DMS53 (cell line): Measurements from ENCODE around the gene GMEB1.
"Not testable (repeated sequence)": the region's sequence is repeated elsewhere in the genome, so short reads cannot be mapped to it uniquely, and the experiment has no call there.

Experiments
- DNase-seq: peaks from one replicate; lab custom pipeline; 2025; lab: John Stamatoyannopoulos, UW

Gene GMEB1

DNA sequence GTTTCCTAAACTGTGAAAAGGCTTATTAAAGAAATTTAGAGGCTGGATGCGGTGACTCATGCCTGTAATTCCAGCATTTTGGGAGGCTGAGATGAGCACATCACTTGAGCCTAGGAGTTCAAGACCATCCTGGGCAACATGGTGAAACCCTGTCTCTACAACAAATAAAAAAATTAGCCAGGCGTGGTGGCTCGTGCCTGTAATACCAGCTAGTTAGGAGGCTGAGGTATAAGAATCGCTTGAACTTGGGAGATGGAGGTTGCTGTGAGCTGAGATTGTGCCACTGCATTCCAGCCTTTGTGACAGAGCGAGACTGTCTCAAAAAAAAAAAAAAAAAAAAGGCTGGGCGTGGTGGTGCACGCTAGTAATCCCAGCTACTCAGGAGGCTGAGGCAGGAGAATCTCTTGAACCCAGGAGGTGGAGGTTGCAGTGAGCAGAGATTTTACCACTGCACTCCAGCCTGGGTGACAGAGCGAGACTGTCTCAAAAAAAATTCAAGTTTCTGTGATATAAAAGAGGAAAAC, 82.2 kb downstream of the GMEB1 start:
- not testable (repeated sequence) for DNase-seq

DNA sequence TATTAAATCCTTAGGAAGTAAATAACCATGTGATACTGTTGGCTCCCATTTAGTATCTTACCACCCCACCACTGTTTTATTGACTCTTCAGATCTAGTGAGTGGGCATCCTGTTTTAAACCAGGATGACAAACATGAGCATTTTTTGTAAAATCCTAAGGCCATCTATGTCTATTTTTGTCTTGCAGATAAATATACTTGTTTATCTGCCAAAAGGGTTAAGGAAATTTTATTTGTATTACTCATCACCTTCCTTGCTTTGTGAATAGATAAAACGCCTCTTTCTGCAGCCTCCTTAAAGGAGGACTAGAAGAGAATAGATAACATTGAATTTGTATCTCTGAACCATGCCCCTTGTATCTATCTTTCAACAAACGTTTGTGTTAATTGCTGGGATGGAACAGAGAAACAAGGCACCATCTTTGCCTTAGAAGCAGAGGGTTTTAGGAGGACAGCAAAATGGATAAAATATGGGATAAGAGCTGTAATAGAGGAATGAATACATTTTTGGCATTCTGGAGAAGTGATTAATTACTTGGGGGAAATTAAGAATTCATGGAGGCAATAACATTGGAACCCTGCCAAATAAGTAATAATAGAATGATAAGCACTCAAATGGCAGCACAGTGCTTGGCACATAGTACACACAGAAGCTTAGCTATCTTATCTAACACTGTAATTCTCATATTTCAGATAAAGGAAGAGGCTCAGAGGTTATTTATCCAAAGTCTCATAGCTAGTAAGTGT, 82.9 kb downstream of the GMEB1 start:
- no peak for DNase-seq

GRCh38 chr1:28755701-28756100, 87.1 kb downstream of the GMEB1 start:
- no peak for DNase-seq

DNA sequence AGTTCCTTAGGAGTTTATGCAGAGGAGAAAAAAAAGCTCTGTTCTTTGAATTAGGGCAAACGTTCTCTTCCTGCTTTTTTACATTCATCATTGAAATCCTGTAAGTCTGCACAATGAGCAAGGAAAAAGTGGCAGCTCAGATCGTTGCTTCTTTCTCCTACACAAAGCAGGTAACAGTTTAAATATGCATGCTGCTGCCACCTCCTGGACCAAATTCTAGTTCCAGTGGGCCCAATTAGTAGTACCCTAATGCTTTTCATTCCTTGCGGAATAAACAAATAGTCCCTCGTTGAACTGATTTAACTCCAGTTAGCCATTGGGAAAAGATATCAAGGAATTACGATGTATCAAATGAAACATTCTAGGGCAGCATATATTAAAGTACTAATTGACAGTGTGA, 88.3 kb downstream of the GMEB1 start:
- no peak for DNase-seq

- no peak for DNase-seq
Observed at GRCh38 chr1:28758420-28758819, 89.8 kb downstream of the GMEB1 start.

DNA sequence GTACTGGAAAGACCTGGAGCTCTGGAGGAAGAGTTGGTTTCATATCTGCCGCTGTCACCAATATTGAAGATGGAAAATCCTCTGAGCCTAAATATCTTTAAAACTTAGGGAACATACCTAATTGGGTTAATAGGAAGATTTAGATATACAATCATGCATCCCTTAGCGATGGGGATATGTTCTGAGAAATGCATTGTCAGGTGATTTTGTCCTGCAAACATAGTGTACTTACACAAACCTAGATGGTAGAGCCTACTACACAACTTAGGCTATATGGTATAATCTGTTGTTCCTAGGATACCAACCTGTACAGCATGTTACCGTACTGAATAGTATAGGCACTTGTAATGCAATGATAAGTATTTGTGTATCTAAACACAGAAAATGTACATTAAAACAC, 90.7 kb downstream of the GMEB1 start:
- no peak for DNase-seq

DNA sequence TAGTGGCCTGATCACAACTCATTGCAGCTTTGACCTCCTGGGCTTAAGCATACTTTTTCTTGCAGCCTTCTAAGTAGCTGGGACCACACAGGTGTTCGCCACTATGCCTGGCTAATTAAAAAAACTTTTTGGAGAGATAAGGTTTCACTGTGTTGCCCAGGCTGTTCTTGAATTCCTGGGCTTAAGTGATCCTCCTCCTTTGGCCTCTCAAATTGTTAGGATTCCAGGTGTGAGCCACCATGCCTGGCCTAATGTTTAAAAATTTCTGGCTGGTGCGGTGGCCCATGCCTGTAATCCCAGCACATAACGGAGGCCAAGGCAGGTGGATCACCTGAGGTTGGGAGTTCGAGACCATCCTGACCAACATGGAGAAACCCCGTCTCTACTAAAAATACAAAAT, 92.6 kb downstream of the GMEB1 start:
- DNase-seq, result no peak

- DNase-seq, result no peak
Observed at GRCh38 chr1:28766532-28767183, 98.1 kb downstream of the GMEB1 start.
